Loucy (cell line): Measurements from ENCODE around the gene DNAH9.

Source experiments
- CTCF ChIP-seq: fragments of 200-600 bp; sonication (generic); conservative IDR thresholded peaks from 2 replicates; pipeline ENCODE4 v1.5.1; 2014; ENCODE audit warnings: mild to moderate bottlenecking, antibody characterized with exemption, low read length
- EZH2phosphoT487 ChIP-seq: fragments of 200-600 bp; IDR thresholded peaks from 2 replicates; pipeline ENCODE4 v1.6.1; 2018; ENCODE audit warnings: antibody characterized with exemption, mild to moderate bottlenecking, moderate library complexity, borderline replicate concordance

- TF ChIP-seq CTCF: no peak
- TF ChIP-seq EZH2phosphoT487: no peak
Observed at GRCh38 chr17:11747441-11747840, 149.2 kb downstream of the DNAH9 start.
